Activated gamma-delta T cell treated with anti-CD3 and anti-CD28 coated beads, Interleukin-2, amount 50 U/mL, for 16 hours (primary cell): ENCODE data around the gene BUB1.
"Not testable (repeated sequence)": the region's sequence is repeated elsewhere in the genome, so short reads cannot be mapped to it uniquely, and the experiment has no call there.

Experiments
- DNase-seq: peaks from one replicate; pipeline ENCODE4 v3.0.0-alpha.2; 2020; ENCODE audit warnings: low read depth

Gene BUB1

DNA sequence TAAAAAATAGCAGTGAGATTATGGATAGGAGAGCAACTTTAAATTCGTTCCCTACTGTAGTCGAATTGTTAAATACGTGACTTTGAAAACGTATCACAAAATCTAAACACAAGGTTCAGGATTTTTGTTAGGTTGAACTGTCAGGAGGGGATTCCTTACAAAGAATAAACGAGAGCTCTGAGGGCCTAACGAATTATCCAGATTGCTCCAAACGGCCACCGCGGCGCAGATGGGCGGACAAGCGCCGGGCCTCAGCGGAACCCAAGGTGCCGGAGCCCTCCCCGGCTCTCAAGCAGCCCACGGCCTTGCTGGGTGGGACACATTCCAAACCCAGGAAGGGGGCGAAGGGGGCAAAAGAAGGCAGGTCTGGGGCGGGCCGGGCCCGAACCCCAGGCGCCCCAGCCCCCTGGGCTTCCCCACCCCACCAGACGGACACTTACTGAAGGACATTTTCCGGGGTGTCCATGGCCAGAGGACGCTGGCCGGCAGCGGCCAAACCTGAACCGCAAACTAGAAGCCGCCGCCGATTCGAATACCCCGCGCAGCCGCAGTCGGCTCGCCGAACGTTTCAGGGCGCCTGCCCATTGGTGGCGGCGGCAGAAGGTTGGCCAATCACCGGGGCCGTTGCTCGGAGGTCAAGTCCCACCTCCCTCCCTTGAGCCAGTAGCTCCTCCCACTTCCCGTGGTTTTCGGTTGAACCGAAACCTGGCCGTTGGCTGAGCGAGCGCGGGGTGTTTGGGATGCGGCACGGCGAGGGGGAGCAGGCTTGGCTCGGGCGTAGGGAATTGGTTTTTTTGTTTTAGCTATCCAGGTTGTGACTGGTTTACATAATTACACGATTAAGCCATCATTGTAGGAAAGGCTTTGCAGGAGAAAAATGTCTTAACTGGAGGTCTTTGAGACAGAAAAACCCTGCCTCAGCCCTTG, at the start of gene BUB1:
Gene BUB1, minus strand, starts transcription at position 534 of the 927 bp plus-strand sequence. Its CDS starts 68 bp downstream, at position 466.
- peak; percentile 93 for DNase-seq

DNA sequence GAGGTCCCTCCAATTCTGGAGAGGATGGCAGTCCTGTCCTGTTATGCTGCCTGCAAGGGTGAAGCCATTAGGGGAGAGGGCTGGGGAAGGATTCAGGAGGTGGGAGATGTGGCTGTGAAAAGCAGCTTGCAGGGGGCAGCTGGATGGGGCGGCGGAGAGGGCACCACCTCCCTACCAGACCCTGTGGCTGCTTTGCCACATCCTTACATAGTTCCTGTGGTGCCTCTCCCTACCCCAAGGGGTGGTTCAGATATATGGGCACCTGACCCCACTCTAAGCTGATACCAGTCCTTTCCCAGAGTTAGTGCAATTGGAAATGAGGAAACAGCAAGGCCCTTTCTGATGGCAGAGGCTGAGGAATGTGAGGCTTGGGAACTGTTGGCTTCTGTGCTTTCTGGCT, 48.4 kb upstream of the BUB1 start:
- no peak for DNase-seq

DNA sequence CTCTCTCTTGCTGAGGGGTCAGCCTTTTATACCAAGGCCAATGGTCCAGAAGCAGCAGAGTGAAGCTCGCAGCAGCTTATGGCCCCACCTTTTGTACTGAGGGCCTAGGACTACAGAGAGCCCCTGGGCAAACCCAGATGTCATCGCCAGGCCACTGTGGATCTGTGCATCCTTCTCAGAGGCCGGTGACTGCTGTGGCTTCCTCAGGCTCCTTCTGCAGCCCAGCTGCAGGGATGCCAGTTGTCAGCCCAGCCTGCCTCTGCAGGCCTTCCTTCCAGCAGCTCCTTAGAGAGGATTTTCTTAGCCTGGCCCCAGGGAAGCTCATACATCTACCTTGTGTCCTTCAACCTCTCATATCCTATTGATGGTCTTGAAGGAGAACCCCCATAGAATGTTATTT, 48.0 kb upstream of the BUB1 start:
- DNase-seq, result no peak

DNA sequence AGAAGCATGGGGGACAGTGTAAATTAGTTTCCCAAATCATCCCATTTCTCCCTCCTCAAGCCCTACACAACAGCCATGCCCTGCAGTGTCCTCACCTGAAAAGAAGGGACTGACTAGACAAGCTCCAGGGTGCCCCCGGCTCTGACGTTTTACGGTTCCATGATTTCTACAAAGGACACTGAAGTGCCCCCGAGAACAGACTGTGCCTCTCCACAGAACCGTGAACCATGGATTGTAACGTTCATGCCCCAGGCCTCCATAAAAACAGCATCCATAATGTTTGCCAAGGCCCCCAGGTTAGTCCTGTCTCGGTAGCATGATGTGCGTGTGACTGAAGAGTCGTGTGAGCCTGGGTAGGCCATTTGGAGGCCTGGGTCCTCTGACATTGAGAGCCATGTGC, 47.5 kb upstream of the BUB1 start:
- no peak for DNase-seq

DNA sequence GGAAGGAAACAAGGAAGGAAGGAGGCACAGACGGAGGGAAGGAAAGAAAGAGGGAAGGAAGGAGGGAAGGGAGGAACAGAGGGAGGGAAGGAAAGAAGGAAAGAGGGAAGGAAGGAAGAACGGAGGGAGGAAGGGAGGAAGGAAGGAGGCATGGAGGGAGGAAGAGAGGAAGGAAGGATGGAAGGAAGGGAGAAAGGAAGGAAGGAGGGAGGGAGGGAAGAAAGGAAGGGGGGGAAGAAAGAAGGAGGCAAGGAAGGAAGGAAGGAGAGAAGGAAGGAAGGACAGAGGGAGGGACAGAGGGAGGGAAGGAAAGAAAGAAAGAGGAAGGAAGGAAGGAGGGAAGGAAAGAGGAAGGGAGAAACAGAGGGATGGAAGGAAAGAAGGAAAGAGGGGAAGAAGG, 47.0 kb upstream of the BUB1 start:
- DNase-seq, result no peak

DNA sequence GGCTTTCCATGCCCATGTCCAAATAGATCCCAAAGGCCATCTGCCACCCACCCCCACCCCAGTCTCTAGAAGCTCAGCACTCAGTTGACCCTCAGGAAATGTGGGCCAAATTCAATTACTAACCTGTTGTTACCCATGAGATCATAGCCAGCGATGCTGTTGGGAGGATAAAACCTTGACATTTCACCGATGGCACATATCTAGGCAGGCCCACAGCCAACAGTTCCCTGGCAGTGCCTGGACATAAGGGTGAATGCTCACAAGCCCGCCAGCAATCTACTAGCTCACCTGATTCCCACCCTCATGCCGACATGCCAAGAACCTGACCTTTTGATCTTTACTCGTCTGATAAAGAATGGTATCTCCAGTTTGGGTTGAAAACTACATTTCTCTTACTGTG, 42.7 kb upstream of the BUB1 start:
- DNase-seq, result no peak

DNA sequence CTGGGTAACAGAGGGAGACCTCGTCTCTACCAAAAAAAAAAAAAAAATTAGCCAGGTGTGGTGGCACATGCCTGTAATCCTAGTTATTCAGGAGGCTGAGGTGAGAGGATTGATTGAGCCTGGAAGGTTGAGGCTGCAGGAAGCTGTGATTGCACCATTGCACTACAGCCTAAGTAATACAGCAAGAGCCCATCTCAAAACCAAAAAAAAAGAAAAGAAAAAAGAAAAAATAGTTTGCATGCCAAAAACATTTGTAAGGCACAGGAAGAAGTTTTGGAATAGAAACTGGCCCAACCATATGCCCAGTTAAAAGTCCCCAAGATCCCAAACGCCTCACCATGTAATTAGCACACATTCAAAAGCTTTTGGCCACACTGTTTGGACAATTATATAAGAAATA, 41.1 kb upstream of the BUB1 start:
- no peak for DNase-seq

DNA sequence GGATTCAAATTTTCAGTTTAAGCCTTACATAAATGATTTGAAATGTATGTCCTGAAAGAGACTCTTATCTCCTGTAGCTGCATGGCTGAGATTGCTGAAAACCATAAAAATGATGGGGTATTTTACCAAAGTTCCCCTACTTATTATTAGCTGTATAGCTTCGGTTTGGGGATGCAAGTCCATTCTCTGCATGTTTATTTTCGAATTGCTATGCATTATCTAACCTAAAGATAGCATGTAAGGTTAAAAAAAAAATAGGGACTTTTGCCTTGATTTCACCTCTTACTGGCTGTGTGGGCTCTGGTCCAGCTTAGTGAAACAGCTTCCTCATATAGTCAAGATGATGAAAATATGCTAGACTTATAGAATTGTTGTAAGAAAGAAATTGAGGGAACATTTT, 40.5 kb upstream of the BUB1 start:
- no peak for DNase-seq

DNA sequence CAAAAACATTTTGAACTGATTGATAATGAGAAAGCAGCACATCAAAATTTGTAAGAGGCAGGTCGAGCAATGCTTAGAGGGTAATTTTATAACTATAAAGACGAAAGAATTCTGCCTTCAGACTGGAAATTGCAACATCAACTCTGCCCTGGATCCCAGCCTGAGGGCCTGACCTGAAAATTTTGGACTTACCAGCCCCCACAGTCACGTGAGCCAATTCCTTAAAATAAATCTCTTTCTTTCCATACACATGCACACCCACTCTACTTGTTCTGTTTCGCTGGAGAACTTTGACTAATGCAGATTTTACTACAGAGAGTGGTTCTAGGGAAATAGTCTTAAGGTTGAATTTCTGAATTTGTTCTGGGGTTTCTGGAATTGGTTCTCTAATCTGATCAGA, 39.9 kb upstream of the BUB1 start:
- no peak for DNase-seq

DNA sequence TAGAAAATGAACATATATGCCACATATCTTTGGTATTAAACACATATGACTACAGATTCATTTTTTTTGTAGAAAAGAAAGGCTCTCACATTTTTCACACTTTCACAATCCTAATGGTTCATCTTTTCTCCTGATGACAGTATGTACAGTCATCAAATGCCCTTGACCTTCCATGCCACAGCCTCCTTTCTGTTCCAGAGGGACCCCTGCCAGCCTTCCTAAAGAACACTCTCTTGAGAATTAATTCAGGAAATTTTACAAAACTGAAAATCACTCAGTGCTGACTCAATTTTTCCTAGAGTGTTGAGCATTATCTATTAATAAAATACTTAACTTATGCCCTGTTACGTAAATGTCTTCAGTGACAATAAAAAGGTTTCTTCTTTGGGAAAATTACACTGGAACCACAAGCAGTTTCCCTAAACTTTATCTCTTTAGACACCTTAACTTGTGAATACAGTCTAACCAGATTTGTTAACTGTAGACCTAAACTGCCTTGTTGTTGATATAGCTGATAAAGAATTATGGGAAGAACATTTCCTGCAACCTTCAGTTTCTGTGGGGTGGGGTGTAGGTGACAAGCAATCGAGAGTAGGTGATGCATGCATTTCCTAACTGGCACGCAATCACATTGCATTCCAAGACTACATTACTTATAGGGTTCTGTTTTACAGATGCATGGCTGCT, 39.2 kb upstream of the BUB1 start:
- no peak for DNase-seq

DNA sequence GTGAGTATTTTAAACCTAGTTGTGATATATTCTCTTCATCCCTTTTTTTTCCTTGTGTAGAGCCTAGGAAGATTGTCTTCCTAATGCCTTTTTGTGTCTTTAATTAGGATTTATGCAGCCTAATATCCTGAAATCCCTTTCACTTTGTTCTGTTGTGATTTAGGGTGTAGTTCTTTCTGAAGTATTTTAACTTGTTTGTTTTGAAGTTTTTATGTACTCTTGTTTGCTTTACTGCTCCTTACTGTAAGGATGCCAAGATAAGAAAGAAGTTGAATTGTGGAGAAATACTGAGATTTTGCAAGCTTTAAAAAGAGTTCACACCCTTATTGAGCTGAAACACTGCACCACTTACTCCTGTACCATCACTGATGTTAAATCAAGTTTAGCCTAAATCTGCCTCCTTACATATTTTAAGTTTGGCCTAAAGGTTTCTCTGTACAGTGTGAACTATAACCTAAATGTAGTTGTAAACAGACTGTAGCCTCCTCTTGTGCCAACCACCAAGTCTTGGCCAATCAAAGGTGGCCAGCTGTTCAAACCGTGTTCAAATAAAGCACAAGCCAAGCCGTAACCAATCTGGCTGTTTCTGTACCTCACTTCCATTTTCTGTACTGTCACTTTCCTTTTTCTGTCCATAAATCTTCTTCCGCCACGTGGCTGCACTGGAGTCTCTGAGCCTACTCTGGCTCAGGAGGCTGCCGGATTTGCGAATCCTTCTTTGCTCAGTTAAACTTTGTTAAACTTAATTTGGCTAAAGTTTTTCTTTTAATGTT, 36.8 kb upstream of the BUB1 start:
- no peak for DNase-seq

DNA sequence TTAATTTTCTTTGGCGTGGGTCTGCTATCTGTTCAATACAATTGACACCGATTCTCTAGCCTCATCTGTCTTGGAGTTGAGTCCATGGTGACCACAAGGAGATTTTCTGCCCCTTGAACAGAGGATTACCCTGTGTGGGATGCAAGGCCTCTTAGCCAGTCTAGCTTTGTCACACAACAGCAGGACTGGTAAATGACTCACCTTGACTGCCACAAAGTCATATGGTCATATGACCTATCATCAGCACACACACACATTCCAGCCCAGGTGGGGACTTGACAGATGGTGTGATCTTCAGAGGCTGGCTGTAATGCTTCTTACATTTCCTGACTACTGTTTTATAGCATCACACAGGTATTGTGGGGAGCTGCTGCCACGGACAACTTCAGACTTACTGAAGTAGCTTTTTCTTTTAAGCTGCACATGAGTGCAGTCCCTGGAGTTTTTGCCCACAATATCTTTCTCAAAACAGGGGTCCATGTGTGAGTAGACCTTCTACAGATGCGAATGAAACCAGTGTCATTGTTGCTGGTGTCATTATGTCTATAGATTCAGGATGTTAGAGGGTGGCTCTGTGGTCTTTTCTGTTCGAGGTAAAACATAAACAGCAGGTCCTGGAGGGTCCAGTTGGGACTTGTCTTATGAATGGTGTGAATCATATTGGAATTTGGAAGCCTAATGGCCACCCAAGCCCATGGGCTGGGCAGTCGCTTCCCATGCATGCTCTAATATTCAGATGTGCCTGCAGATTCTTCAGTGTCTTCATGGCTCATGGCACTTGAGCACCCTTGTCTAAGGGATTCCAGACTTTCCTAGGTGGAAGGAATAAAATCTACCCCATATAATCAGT, 35.9 kb upstream of the BUB1 start:
- no peak for DNase-seq

DNA sequence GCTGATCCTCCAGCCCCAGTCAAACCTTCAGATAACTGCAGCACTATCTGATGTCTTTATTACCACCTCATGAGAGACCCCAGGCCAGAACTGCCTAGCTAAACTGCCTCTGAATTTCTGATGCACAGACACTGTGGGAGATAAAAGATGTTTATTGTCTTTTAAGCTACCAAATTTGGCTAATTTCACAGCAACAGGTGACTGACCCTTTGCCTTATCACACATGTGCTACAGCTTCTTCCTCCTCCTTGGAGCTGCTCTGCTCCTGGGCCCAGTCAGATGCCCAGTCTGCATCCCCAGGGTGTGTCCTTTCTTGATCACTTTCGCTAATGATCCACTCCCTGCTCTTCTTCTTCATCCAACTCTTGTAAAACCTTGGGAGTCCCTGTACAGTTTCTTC, 34.9 kb upstream of the BUB1 start:
- no peak for DNase-seq

DNA sequence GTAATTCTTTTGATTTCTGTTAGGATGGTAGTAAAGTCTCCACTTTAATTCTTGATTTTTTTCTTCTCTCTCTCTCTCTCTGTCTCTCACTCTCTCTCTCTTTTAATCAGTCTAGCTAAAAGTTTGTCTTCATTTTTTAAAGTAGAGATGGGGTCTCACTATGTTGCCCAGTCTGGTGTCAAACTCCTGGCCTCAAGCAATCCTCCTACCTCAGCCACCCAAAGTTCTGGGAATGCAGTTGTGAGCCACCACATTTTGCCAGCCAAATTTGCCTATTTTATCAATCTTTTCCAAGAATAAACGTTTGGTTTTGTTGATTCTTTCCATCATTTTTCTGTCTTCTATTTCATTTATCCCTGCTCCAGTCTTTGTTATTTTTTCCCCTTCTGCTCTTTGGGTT, 30.6 kb upstream of the BUB1 start:
- no peak for DNase-seq

DNA sequence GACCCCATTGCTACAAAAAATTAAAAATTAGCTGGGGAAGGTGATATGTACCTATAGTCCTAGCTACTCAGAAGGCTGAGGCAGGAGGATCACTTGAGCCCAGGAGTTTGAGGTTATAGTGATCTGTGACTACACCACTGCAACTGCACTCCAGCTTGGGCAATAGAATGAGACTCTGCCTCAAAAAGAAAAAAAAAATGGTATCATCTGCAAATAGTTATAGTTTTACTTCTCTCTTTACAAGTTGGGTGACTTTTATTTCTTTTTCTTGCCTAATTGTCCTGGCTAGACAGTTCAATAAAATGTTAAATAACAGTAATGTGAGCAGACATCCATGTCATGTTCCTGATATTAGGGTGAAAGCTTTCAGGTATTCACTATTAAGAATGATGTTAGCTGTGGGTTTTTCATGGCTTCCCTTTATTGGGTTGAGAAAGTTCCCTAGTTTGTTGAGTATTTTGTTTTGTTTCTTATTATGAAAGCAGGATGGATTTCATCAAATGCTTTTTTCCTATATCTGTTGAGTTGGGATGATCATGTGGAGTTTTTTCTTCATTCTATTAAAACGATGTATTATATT, 29.6 kb upstream of the BUB1 start:
- DNase-seq, result no peak

DNA sequence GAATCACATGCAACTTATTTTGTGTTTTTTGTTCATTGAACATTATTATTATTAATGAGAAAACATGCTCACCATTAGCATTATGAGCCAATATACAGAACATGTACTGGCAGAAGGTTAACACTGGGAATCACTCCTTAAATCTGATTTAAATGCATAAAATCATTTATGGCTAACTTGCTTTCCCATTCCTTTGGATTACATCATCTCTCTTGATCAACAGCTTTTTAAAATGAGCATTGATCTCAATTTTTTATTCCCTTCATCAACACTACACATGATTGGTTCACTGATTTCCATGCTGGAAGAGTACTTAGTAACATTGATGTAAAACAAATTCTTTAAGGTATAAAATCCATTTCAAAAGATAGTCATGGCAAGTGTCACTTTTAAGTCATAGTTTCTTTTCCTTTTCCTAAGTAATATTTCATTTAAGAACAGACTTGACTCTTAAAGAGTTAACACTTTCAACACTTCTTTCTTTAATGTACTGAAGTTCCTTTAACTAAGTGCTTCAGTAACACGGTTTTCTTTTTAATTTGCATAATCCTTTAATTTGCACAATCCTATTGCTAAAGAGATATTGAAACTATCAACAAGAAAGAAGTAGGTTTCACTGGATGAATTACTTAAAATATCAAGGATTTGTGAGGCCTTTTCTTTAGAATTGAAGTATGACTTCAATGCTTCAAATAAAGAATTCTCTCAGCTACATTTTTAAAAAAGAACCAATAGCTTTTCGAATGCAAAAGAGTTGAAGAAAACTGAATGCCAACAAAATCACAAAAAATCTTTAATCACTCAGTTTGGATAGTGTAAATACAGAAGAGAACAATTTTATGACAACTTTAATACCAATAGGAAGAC, 24.9 kb upstream of the BUB1 start:
- DNase-seq, result no peak

DNA sequence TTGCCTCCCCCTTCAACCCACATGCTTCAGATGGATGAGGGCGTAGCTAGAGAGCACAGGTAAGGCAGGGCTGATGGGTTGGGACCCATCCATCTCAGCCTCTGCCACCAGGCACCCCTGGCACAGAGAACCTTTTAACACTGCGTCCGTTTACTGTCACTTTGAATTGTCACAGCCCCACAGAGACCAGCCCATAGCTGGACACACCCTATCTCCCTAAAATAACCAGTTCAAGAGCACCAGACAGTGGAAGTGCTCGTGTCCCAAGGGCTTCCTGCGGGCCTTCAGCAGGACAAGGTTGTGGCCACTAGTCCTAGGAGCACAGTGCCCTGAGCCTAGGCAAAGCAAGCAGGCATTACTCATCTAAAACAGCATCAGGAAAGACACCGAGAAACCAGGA, 20.4 kb upstream of the BUB1 start:
- not testable (repeated sequence) for DNase-seq

DNA sequence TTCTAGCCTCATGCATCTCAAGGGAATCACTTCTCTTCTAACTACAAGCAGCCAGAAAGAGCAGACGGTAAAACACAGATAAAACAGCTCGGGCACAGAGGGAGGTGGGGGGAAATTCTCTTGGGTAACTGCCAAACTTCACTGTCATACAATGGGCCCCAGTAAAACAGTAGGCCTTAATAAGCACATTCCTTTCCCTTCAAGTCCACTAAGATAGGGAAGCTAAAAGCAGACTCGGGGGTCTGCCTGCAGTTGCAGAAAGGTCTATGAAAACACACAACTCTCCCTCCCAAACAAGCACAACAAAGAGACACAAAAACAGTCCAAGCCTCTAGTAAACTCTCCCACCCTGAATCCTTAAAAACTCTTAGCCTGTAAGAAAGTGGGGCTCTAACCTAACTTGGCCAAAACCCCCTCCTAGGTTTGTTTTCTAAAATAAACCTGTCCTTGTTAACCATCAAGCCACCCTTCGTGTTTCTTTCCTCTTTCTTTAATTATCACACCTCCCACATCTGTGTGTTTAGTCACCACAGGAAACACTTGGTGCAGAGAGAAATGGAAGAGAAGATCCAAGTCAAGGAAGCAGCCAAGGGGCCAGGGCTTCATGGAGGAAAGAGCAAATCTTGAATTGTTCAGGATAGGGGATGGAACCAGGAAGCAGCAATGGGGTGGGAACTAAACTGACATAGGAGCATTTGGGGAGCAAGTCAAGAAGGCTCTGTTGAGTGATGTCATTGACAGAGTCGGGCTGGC, 17.5 kb upstream of the BUB1 start:
- not testable (repeated sequence) for DNase-seq

DNA sequence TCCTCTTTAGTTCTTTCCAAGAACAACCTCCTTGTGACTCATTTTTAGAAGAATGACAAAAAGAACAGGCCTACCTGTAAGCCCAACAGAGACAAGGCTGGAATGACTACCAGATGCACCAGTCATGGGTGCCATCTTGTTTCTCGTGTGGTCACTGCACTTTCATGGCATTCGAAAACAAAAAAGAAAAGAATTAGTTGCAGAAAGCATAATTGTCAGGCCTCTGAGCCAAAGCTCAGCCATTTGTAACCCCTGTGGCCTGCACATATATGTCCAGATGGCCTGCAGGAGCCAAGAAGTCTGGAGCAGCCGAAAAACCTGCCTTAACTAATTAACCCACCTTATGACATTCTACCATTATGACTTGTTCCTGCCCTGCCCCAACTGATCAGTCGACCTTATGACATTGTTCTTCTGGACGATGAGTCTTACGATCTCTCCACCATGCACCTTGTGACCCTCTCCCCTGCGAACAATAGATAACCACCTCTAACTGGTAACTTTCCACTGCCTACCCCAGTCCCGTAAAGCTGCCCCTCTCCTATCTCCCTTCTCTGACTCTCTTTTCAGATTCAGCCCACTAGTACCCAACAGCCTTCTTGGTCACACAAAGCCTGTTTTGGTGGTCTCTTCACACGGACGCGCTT, 13.9 kb upstream of the BUB1 start:
- DNase-seq, result no peak
